GM15510 (cell line): Measurements from ENCODE around the gene CDX1.

Source experiments
- POLR2A ChIP-seq: IDR thresholded peaks from 3 replicates; pipeline ENCODE4 v1.6.1; 2011; ENCODE audit warnings: borderline replicate concordance; ENCODE audit not compliant: insufficient read length; ENCODE audit errors: extremely low read depth

The CDX1 gene

DNA sequence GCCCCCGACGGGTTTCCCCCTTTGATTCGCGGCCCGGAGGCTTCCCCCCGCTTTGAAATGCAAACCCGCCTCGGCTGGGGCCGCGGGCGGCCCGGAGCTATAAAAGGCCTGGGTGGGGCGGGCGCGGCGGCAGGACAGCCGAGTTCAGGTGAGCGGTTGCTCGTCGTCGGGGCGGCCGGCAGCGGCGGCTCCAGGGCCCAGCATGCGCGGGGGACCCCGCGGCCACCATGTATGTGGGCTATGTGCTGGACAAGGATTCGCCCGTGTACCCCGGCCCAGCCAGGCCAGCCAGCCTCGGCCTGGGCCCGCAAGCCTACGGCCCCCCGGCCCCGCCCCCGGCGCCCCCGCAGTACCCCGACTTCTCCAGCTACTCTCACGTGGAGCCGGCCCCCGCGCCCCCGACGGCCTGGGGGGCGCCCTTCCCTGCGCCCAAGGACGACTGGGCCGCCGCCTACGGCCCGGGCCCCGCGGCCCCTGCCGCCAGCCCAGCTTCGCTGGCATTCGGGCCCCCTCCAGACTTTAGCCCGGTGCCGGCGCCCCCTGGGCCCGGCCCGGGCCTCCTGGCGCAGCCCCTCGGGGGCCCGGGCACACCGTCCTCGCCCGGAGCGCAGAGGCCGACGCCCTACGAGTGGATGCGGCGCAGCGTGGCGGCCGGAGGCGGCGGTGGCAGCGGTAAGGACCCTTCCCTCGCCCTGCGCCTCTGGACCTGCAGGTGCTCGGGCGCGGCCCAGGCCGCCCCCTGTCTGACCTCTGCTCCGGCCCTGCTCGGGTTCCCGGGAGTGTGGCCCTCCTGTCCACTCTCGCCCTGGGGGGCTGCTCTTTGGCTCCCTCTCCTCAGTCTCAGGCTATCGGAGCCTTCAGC is at the start of gene CDX1:
Gene CDX1, plus strand, starts transcription at position 129 of the 862 bp plus-strand sequence. Its CDS starts 99 bp downstream, at position 228.
- no peak for TF ChIP-seq POLR2A

DNA sequence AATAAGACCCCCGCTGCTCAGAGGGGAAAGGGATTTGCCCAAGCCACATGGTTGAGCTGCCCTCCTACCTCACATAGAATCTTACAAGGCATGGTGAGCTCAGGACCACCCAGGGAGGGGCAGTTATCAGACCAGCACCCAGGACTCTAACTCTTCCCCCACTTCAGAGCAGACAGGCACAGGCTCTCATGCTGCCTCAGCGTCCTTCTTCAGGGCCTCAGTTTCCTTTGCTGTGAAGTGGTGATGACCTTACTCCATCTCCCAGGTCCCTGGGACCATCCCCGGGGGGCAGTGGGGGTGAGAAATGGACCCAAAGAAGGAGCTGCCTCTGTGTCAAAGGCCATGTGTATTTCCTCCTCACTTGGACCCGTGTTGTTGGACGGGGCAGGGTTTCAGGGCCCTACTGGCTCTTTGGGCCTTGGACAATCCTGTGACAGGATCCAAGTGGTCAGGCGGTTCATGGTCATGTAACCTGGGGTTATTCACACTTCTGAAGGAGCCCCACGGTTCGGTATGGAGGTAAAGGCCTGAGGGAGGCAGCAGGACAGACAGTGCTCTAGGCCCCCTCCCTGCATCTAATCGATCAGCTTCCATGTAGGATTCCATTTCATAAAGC is 48.5 kb upstream of the CDX1 start:
- TF ChIP-seq POLR2A = no peak

GRCh38 chr5:150118561-150119229 is 47.9 kb upstream of the CDX1 start:
- TF ChIP-seq POLR2A = no peak

GRCh38 chr5:150119421-150120061 is 47.0 kb upstream of the CDX1 start:
- TF ChIP-seq POLR2A = no peak

DNA sequence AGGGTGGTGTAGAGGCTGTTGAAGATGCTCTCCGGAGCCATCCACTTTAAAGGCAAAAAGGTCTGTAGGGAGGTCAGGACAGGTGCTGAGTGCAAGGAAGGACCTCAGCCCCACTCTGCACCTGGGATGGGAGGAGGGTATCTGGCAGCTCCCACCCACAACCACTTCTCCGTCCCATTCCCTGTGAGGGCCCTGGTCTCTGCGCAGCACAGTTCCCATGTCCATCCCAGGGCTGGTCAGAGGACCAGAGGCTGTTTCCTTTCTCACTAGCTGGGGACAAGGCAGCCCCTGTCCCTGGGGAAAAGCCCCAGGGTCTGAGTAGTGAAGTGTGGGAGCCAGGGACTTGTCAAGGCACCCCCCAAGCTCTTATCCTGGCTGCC is 46.5 kb upstream of the CDX1 start:
- no peak for TF ChIP-seq POLR2A

- TF ChIP-seq POLR2A = no peak
Observed at GRCh38 chr5:150120617-150121447, 45.7 kb upstream of the CDX1 start.

- TF ChIP-seq POLR2A = no peak
Observed at GRCh38 chr5:150121448-150122157, 45.0 kb upstream of the CDX1 start.

DNA sequence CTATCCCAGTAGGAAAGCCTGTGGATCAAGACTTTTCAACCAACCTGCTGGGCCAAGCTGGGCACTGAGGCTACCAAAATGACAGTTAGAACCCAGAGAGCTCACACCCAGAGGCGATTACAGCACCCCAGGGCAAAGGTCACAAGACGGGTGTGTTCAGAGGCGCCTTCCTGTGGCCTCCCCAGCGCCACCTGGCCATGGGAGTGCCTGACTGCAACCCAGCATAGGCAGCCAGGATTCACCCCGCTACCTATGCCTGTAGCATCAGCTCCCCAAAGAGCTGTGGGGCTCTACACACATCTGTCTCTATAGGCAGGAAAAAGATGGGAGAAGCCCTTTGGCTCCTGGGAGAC is 44.4 kb upstream of the CDX1 start:
- no peak for TF ChIP-seq POLR2A

GRCh38 chr5:150122536-150123481 is 43.8 kb upstream of the CDX1 start:
- TF ChIP-seq POLR2A = no peak

DNA sequence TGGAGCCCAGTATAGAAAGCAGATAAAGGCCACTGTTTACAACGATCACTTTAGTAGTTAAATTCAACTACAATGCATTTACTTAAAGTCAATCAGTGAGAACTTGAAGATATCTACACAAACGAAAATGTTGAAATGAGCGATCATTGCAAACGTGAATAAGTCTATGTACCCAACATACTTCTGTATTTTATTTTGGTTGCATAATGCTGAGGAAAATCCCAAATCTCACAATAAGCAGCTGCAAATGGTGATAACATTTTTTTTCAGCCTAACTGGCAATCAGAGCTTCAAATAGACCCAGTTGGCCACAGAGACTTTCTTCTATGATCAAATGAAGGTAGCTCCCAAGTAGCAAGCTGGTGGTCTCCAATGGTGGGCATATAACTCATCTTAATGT is 43.0 kb upstream of the CDX1 start:
- no peak for TF ChIP-seq POLR2A

GRCh38 chr5:150124111-150124557 is 42.4 kb upstream of the CDX1 start:
- TF ChIP-seq POLR2A = no peak

GRCh38 chr5:150124596-150124995 is 42.0 kb upstream of the CDX1 start:
- TF ChIP-seq POLR2A = no peak
